B cell (primary cell): ENCODE data around the gene CEACAM5.

ENCODE experiments used
- CTCF ChIP-seq: fragments of 200-600 bp; IDR thresholded peaks from one replicate; pipeline ENCODE4 v1.8.0; 2022; ENCODE audit warnings: antibody characterized with exemption, mild to moderate bottlenecking
- EZH2 ChIP-seq: IDR thresholded peaks from 2 replicates; pipeline ENCODE4 v1.6.1; 2012; ENCODE audit warnings: borderline replicate concordance, low read depth, mild to moderate bottlenecking, moderate library complexity, low read length; ENCODE audit not compliant: insufficient read depth, poor library complexity, severe bottlenecking

DNA sequence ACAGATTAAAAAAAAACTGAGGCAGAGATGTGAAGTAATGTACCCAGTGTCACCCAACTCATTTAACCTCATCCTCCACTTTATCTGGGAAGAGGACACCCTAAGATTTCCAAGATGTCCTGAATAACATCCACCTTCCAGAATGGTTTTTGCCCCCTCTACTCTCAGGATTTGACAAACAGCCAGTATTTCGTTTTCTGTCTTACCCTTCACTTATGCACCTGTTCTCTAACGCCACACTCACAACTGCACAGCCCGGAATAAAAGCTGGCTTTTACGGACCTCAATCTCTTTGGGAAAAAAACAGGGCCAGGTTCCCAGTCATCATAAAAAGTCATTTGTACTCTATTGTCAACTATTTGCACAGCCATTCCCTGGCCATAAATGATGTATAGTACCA, 25.7 kb downstream of the CEACAM5 start:
- no peak for TF ChIP-seq CTCF
- TF ChIP-seq EZH2, result no peak
